PC-3 (cell line): ENCODE results near the gene SAMD10. TPM values are rescaled to one million over a fixed set of nuclear protein-coding genes. Genes with fewer than 3 reads are reported as not detected.

Source experiments
- ATAC-seq: fragments of 200-7000 bp; cut with Tn5 transposase; 2 replicates; pipeline ENCODE4 v1.9.1; 2020; ENCODE audit warnings: mild to moderate bottlenecking, moderate library complexity
- BruUV-seq: library from RNA; stranded (reverse); fragments of 400-500 nt; replicated peaks from 2 replicates; lab custom pipeline; 2021; lab: Mats Ljungman, UMichigan
- CTCF ChIA-PET: fragments of 300-600 bp; sonication (Branson Sonifier 250); formaldehyde crosslinking; loops from one replicate; lab custom pipeline; 2022; ENCODE audit warnings: antibody characterized with exemption; lab: Charles Lee
- POLR2A ChIA-PET: fragments of 300-600 bp; sonication (Branson Sonifier 250); formaldehyde crosslinking; loops from one replicate; lab custom pipeline; 2022; ENCODE audit warnings: antibody characterized with exemption; ENCODE audit not compliant: unreplicated experiment; lab: Charles Lee
- DNase-seq: peaks from one replicate; pipeline ENCODE4 v3.0.0-alpha.2; 2015
- H2AFZ ChIP-seq: fragments of 300-600 bp; sonication (generic); 2 replicates; pipeline ENCODE4 v1.6.0; 2016; ENCODE audit warnings: antibody characterized with exemption, low read length
- H3F3A ChIP-seq: fragments of 300-600 bp; sonication (generic); one replicate; pipeline ENCODE4 v1.6.0; 2017; ENCODE audit warnings: antibody characterized with exemption, low read length, control low read depth, mild to moderate bottlenecking; ENCODE audit not compliant: unreplicated experiment
- H3K27ac ChIP-seq: fragments of 300-600 bp; sonication (generic); 2 replicates; pipeline ENCODE4 v1.5.1; 2016; ENCODE audit warnings: mild to moderate bottlenecking, low read length
- H3K27me3 ChIP-seq: fragments of 300-600 bp; sonication (generic); 2 replicates; pipeline ENCODE4 v1.6.1; 2016; ENCODE audit warnings: low read length, mixed read lengths
- H3K36me3 ChIP-seq: fragments of 300-600 bp; sonication (generic); 2 replicates; pipeline ENCODE4 v1.6.1; 2016; ENCODE audit warnings: low read depth, mixed run types, low read length, mixed read lengths
- H3K4me1 ChIP-seq: fragments of 300-600 bp; sonication (generic); 2 replicates; pipeline ENCODE4 v1.5.1; 2016; ENCODE audit warnings: low read length; ENCODE audit not compliant: insufficient read depth
- H3K4me2 ChIP-seq: fragments of 300-600 bp; sonication (generic); 2 replicates; pipeline ENCODE4 v1.6.0; 2016; ENCODE audit warnings: low read length
- H3K4me3 ChIP-seq: fragments of 300-600 bp; sonication (generic); 2 replicates; pipeline ENCODE4 v1.5.1; 2016; ENCODE audit warnings: mild to moderate bottlenecking, low read length, mixed read lengths
- H3K79me2 ChIP-seq: fragments of 300-600 bp; sonication (generic); 2 replicates; pipeline ENCODE4 v1.6.1; 2017; ENCODE audit warnings: low read length, mixed read lengths
- H3K9ac ChIP-seq: fragments of 300-600 bp; sonication (generic); 2 replicates; pipeline ENCODE4 v1.6.0; 2016; ENCODE audit warnings: mild to moderate bottlenecking, low read length
- H3K9me2 ChIP-seq: fragments of 300-600 bp; sonication (generic); replicated peaks from 2 replicates; pipeline ENCODE4 v1.6.1; 2016; ENCODE audit warnings: mixed run types, low read length, mixed read lengths
- H3K9me3 ChIP-seq: fragments of 300-600 bp; sonication (generic); 2 replicates; pipeline ENCODE4 v1.6.1; 2016; ENCODE audit warnings: low read length, mixed read lengths
- H4K20me1 ChIP-seq: fragments of 300-600 bp; sonication (generic); 2 replicates; pipeline ENCODE4 v1.6.1; 2016; ENCODE audit warnings: low read length, mixed read lengths
- EZH2 ChIP-seq: fragments of 300-600 bp; sonication (generic); IDR thresholded peaks from one replicate; pipeline ENCODE4 v1.6.1; 2017; ENCODE audit warnings: antibody characterized with exemption, mild to moderate bottlenecking, low read length; ENCODE audit not compliant: unreplicated experiment
- EZH2phosphoT487 ChIP-seq: fragments of 300-600 bp; sonication (generic); IDR thresholded peaks from 2 replicates; pipeline ENCODE4 v1.6.1; 2018; ENCODE audit warnings: mild to moderate bottlenecking, antibody characterized with exemption, low read length, borderline replicate concordance
- intact Hi-C: fragments of 100-400 bp; cut with micrococcal nuclease; formaldehyde crosslinking; loops from 2 replicates; pipeline ENCODE4 v1.9.0; 2023
- total RNA-seq: library from RNA; depleted of rRNA; stranded (reverse); fragments of >200 nt; gene quantifications from 2 replicates; pipeline ENCODE4 v1.2.3, GENCODE V29; 2014
- TF ChIP-seq, protein P1 (sequence below): fragments of 300-600 bp; sonication (generic); conservative IDR thresholded peaks from 2 replicates; pipeline ENCODE4 v1.5.1; 2017; ENCODE audit warnings: antibody characterized with exemption, low read depth, mild to moderate bottlenecking, low read length

SAMD10 gene
- total RNA-seq, 1 experiment from 2014 or later, result 7.4 TPM

DNA sequence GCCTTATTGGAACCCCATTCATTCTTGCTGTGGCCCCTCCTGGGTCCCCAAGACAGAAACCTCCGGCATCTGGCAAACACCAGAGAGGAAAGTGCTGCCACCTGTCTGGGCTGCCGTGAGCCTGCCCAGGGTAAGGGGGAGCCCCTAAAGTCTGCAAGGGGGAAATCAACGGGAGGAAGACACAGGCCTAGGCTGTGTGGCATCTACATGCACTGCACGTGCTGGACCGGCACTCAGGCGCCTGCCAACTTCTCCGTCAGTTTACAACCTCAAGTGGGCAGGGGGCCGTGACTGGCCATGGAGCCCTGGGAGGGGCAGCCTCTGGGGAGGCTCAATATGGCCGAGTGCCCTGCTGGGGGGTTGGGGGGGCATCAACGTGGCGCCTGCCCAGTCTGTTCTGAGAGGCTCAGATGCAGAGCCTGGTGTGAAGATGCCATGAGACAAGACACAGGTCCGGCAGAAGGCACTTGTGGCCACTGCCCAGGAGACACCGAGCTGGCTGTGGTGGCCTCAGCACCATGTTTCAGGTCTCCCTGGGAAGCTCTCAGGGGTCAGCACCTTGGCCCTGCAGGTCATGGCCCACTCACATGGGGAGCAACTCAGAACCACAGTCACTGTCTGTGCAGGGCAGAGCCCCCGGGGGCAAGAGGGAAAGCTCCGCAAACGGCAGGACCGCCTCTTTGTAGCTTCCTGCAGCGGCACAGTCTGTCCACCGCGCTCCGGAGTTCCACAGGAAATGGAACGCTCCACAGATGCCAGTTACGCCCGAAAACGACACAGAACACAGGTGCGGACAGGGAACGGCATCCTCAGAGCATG is 31.6 kb downstream of the SAMD10 start:
- no peaks in the 10 kb centered on the region for H3K9me2 ChIP-seq
- no peak overlapping the region for H2AFZ ChIP-seq
- no peaks in the 10 kb centered on the region for H3K9me3 ChIP-seq
- ChIA-PET CTCF (interaction anchor here (0.6 kb wide), 1 partner anchor 56 kb away, joined by 5 read pairs; no protein-coding TSS in a partner anchor), POLR2A (no interaction called here)
- H3K4me1 ChIP-seq, result peaks cover 10% of the 10 kb centered on the region; the same call in 1 of the 2 replicates
- H3K27me3 ChIP-seq, result no peaks in the 10 kb centered on the region
- H3F3A ChIP-seq, result peaks cover under 1% of the 10 kb centered on the region
- H3K27ac ChIP-seq, result no peak overlapping the region
- BruUV-seq, result no TSS peak
- DNase-seq (no peak), ATAC-seq (no peak; the same call in 1 of the 2 replicates)
- no peak overlapping the region for H3K9ac ChIP-seq
- no peak overlapping the region for H3K4me2 ChIP-seq
- intact Hi-C loops, result no loop called here
- peaks cover 59% of the 10 kb centered on the region for H4K20me1 ChIP-seq
- TF ChIP-seq EZH2, result no peak
- TF ChIP-seq, protein P1, sequence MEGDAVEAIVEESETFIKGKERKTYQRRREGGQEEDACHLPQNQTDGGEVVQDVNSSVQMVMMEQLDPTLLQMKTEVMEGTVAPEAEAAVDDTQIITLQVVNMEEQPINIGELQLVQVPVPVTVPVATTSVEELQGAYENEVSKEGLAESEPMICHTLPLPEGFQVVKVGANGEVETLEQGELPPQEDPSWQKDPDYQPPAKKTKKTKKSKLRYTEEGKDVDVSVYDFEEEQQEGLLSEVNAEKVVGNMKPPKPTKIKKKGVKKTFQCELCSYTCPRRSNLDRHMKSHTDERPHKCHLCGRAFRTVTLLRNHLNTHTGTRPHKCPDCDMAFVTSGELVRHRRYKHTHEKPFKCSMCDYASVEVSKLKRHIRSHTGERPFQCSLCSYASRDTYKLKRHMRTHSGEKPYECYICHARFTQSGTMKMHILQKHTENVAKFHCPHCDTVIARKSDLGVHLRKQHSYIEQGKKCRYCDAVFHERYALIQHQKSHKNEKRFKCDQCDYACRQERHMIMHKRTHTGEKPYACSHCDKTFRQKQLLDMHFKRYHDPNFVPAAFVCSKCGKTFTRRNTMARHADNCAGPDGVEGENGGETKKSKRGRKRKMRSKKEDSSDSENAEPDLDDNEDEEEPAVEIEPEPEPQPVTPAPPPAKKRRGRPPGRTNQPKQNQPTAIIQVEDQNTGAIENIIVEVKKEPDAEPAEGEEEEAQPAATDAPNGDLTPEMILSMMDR, result no peak
- no peak for TF ChIP-seq EZH2phosphoT487
- peaks cover 72% of the 10 kb centered on the region for H3K79me2 ChIP-seq
- no peak overlapping the region for H3K4me3 ChIP-seq
- H3K36me3 ChIP-seq, result peaks cover 7% of the 10 kb centered on the region

- no peak overlapping the region for H3K27ac ChIP-seq
- TF ChIP-seq, protein P1, result no peak
- TF ChIP-seq EZH2phosphoT487 (no peak), EZH2 (no peak)
- no peaks in the 10 kb centered on the region for H3K9me3 ChIP-seq
- DNase-seq (no peak), ATAC-seq (no peak)
- H3K4me1 ChIP-seq, result peaks cover 10% of the 10 kb centered on the region; the same call in 1 of the 2 replicates
- CTCF ChIA-PET, result interaction anchor here (0.6 kb wide), 1 partner anchor 46 kb away, joined by 4 read pairs; no protein-coding TSS in a partner anchor
- peaks cover 65% of the 10 kb centered on the region for H3K79me2 ChIP-seq
- peaks cover 6% of the 10 kb centered on the region for H3F3A ChIP-seq
- peaks cover 7% of the 10 kb centered on the region for H3K36me3 ChIP-seq
- no peaks in the 10 kb centered on the region for H3K27me3 ChIP-seq
- intact Hi-C loops, result no loop called here
- BruUV-seq, result no TSS peak
- no peak overlapping the region for H3K4me2 ChIP-seq
- POLR2A ChIA-PET, result no interaction called here
- peaks cover 57% of the 10 kb centered on the region for H4K20me1 ChIP-seq
- H3K9me2 ChIP-seq, result no peaks in the 10 kb centered on the region
- H2AFZ ChIP-seq, result no peak overlapping the region
- no peak overlapping the region for H3K9ac ChIP-seq
- no peak overlapping the region for H3K4me3 ChIP-seq
Measured at GRCh38 chr20:63946986-63947637, 32.3 kb downstream of the SAMD10 start.
